Cerebellar nuclear complex (tissue), 1 donor: ENCODE results near the gene SERPINB6.
"Not testable (repeated sequence)": the region's sequence is repeated elsewhere in the genome, so short reads cannot be mapped to it uniquely, and the experiment has no call there.

ENCODE experiments used
- DNase-seq, 2 experiments: peaks; one replicate each; lab custom pipeline; 2025; lab: John Stamatoyannopoulos, UW

Gene SERPINB6

DNA sequence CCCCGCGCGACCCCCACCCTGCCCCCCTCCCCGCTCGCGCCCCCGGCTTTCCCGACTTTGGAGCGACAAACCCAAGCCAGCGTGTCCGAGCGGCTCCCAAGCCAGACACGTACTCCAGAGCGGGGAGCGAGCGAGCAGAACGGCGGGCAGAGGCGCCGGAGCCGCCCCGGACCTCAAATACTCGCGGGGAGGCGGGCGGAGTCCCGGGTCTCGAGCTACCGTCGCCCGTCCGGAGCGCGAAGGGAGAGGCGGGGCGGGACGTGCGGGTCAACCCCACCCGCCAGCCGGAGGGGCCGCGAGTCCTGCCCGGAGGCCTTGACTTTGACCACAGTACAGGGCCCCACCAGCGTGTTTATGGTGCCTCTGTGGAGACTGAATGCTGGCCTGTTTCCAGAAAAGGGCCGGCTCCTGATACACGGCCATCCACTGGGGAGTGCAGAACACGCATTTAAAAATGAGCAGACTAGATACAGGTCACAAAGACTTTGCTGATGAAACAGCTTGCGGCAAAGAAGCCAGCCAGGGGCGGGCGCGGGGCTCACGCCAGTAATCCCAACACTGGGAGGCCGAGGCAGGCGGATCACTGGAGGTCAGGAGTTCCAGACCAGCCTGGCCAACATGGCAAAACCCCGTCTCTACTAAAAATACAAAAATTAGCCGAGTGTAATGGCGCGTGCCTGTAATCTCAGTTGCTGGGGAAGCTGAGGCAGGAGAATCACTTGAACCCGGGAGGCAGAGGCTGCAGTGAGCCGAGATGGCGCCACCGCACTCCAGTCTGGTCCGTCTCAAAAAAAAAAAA, at the start of gene SERPINB6:
Gene SERPINB6 (minus strand): TSS at position 148 of the 799 bp plus-strand sequence. CDS start 12,235 bp downstream, outside the sequence.
- DNase-seq, result peak in 1 of 2 experiments; percentile 36

DNA sequence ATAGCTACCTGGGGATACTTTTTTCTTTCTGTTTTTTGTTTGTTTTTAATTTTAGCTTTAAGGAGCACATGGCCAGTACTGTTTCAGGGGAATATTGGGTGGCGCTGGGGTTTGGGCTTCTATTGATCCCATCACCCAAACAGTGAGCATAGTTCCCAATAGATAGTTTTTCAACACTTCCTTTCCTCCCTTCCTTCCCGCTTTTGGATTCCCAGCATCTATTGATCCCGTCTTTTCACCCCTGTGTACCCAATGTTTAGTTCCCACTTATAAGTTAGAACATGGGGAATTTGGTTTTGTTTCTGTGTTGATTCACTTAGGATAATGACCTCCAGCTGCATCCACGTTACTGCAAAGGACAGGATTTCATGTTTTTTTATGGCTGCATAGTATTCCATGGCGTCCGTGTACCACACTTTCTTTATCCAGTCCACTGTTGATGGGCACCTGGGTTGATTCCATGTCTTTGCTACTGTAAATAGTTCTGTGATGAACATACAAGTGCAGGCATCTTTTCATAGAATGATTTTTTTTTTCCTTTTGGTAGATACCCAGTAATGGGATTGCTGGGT, 48.5 kb upstream of the SERPINB6 start:
- no peak for DNase-seq

DNA sequence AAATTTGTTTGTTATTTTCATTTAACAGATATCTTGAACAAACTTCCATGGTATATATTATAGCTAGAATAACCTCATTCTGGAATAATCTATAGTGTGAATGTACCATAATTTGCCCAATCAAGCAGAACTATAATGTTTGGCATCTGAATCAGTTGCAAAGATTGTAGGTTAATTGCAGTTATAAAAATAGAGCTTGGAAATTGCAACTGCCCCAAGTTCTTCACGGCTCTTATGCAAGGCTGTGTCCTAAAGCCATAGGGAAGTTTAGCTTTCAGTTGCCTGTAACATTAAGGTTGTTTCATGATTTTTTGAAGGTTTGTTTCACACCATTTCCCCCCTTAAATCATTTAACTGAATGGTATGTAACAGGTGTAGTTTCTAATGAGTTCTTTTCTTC, 47.7 kb upstream of the SERPINB6 start:
- no peak for DNase-seq

DNA sequence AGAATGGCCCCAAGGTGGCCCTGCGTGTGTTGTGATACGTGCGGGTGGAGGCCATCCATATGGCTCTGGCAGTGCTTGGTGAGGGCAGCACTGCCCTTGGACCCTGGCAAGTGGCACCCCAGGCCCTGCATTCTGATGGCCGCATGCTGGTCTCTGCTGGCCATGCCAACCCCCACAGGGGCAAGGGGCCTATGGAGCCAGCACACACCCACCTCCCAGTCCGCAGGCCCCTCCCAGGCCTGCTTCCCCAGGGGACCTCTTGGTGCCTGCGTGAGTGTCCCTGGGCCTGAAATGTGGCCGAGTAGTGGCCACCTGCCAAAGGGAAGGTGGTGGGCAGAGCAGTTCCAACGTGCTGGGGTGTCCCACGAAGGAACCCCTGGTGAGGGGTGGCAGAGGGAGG, 45.9 kb upstream of the SERPINB6 start:
- no peak for DNase-seq

- no peak for DNase-seq
Measured at GRCh38 chr6:3016473-3017280, 45.3 kb upstream of the SERPINB6 start.

DNA sequence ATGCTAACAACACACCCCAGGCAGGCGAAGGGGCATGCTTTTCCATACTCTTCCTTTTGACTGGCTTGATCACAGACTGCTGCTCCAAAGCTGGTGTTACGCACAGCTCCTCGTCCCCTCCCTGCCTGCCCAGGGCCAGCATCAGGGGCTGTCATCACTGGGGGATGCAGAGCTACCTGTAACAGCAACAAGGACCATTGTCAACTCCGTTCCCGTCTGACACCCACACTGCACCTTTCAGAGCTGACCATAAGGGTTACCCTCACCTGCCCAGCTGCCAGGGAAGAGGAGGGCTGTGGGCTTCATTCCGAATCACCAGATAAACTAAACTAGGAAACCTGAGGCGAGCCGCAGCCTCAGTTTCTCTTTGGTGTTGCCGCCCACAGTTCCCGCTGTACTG, 43.8 kb upstream of the SERPINB6 start:
- DNase-seq, result no peak

GRCh38 chr6:3014675-3015066, 43.3 kb upstream of the SERPINB6 start:
- no peak for DNase-seq

DNA sequence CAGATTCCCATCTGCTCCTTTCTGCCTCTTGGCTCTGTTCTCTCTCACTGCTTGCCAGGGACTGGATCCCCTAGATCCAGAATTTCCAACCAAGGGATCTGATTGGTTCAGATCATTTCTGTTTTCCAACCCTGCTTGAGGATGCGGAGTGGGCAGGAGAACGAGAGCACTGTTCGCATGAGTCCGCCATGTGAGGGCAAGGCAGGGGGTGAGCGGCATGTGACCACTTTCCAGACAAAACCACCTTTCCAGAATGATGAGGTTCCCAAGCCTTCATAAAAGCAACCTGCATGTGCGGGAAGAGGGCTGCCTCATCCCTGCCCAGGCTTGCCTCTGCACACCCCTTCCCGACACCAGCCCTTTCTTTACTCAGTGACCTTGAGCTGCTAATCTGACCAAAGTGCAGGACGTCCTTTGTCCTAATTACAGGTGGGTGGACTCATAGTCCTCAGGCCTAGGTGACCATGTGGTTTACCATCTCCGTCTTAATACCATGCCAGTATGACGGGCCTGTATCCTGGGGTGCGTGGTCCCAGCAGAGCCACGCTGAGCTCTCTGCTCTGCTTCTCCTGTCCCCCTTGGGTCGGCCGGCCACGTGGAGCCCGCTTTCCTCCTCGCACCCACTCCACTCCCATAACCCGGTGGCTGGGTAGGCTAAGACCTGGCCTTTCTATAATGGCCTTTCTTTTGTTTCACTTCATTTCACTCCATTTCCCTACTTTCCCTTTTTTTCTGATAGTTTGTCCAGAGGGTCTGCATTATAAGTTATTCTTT, 42.7 kb upstream of the SERPINB6 start:
- DNase-seq, result no peak

GRCh38 chr6:3013486-3013885, 42.1 kb upstream of the SERPINB6 start:
- no peak for DNase-seq

- DNase-seq, result no peak
Measured at GRCh38 chr6:3011592-3011991, 40.2 kb upstream of the SERPINB6 start.

- no peak for DNase-seq
Measured at GRCh38 chr6:3011158-3011557, 39.8 kb upstream of the SERPINB6 start.

GRCh38 chr6:3009930-3010329, 38.6 kb upstream of the SERPINB6 start:
- no peak for DNase-seq

DNA sequence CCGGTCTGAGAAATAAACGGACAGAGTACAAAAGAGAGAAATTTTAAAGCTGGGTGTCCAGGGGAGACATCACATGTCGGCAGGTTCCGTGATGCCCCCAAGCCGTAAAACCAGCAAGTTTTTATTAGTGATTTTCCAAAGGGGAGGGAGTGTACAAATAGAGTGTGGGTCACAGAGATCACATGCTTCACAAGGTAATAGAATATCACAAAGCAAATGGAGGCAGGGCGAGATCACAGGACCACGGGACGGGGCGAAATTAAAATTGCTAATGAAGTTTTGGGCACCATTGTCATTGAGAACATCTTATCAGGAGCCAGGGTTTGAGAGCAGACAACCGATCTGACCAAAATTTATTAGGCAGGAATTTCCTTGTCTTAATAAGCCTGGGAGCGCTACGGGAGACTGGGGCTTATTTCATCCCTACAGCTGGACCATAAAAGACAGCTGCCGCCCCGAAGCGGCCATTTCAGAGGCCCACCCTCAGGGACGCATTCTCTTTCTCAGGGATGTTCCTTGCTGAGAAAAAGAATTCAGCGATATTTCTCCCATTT, 37.4 kb upstream of the SERPINB6 start:
- not testable (repeated sequence) for DNase-seq

DNA sequence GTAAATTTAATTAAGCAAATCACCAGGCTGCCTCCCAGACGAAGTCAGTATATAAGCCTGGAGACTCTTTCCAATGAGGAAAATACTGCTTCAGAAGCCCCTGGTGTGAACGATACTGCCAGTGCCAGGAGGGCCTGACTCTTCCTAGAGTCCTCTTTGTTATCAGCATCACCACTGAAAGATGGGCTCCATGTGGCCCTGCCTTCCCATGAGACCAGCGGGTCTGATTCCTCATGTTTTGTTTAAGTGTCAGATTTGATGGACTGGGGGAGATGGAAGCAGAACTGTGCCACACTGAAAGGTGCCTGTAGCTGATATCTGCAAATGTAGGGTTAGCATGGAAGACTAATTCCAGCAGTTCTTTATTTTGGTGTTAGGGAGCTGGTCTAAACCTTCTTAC, 36.2 kb upstream of the SERPINB6 start:
- DNase-seq, result no peak

DNA sequence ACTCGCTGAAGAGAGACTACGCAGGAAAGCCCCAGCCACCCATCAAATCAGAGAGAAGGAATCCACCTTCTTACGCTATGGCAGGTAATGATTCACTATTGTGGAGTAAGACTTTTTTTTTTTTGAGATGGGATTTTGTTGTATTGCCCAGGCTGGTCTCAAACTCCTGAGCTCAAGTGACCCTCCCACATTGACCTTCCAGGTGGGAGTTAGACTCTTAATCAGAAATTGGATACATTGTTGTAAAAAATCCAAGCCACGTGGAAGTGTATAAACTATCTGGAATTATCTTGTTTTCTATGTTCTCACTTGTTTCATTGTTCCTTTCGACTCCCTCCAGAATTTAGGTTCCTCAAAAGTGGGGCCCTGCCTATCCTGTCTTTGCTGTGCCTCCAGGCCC, 35.1 kb upstream of the SERPINB6 start:
- DNase-seq, result no peak

GRCh38 chr6:3005874-3006273, 34.5 kb upstream of the SERPINB6 start:
- DNase-seq, result no peak

DNA sequence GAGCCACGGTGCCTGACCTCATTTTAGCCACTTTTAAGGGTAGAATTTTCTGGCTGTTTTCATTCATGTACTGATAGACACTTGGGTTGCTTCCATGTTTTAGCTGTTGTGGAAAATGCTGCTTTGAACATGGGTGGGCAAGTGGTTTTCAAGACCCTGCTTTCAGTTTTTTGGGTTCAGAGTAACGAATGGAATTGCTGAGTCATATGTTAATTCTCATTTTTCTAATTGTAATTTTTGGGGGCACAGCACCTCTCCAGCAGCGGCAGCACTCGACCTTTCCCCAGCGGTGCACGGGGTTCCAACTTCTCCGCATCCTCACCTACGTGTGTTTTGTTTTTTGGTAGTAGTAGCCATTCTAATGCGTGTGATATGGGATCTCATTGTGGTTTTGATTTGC, 33.7 kb upstream of the SERPINB6 start:
- no peak for DNase-seq

DNA sequence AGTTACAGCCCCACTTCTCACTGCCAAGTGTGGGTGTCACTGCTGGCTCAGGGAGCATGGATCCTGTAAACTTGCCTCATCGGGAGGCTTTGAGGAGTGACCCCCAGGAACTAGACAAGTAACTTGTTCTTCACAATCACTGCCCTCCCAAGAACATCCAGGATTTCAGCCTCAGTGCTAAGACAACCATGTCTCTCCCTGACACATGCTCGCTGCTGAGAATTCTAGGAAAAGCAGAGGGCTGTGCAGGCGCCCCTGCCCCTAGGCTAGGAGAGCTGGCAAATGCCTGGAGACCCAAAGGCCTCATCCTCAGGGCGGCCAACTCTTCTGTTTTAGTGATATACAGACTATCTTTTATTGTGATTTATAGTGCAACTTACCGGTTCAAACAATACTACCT, 31.9 kb upstream of the SERPINB6 start:
- not testable (repeated sequence) for DNase-seq

DNA sequence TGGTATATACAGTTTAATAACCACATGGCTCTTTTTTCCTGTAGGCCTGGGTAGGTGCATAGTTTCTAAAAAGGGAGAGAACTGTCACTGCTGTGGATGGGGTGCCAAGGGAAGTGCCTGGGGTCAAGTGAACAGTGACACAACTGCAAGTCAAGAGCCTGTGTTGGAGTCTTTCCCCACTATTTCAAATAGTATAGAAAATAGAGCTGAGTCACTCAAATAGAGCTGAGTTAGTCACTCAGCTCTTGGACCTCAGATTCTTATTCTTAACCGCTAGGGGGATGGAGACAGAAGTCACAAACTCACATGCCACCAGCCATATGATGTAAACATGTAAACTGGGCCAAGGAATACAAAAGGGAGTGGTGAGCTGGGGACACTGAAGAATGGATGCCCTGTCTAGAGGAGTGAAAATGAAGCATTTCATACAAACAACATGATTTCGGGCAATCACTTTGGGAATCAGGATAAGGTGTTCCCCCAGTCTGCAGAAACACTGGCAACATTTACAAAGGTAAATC, 30.5 kb upstream of the SERPINB6 start:
- peak in 1 of 2 experiments; percentile 16 for DNase-seq

GRCh38 chr6:3001146-3001772, 29.9 kb upstream of the SERPINB6 start:
- no peak for DNase-seq
